WERI-Rb-1 (cell line): ENCODE results near the gene UBE3C.

Source experiments
- DNase-seq: peaks from one replicate; pipeline ENCODE4 v3.0.0-alpha.2; 2020
- H3K27ac ChIP-seq: fragments of 250-450 bp; sonication (Bioruptor Pico); 2 replicates; pipeline ENCODE4 v1.5.1; 2020; ENCODE audit warnings: mild to moderate bottlenecking, moderate library complexity
- H3K27me3 ChIP-seq: fragments of 250-450 bp; sonication (Bioruptor Pico); 2 replicates; pipeline ENCODE4 v1.5.1; 2021; ENCODE audit warnings: mild to moderate bottlenecking, low read depth, moderate library complexity; ENCODE audit not compliant: insufficient read depth, severe bottlenecking
- H3K36me3 ChIP-seq: fragments of 250-450 bp; sonication (Bioruptor Pico); 2 replicates; pipeline ENCODE4 v1.5.1; 2020; ENCODE audit warnings: mild to moderate bottlenecking, moderate library complexity
- H3K4me3 ChIP-seq: 2 replicates; pipeline ENCODE4 v1.5.1; 2011; ENCODE audit warnings: low read depth, mild to moderate bottlenecking, control low read depth, low read length
- H3K9me3 ChIP-seq: fragments of 250-450 bp; sonication (Bioruptor Pico); 2 replicates; pipeline ENCODE4 v1.5.1; 2021; ENCODE audit warnings: mild to moderate bottlenecking, moderate library complexity; ENCODE audit not compliant: severe bottlenecking
- CTCF ChIP-seq: IDR thresholded peaks from 2 replicates; pipeline ENCODE4 v1.5.1; 2011; ENCODE audit warnings: low read depth, mild to moderate bottlenecking, control low read depth, inconsistent platforms, low read length

Gene UBE3C

GRCh38 chr7:157279741-157280215 is 141.1 kb downstream of the UBE3C start:
- Histone ChIP-seq H3K4me3 (no peak overlapping the region), H3K9me3 (peaks cover 4% of the 10 kb centered on the region), H3K27ac (no peak overlapping the region), H3K27me3 (no peaks in the 10 kb centered on the region), H3K36me3 (no peaks in the 10 kb centered on the region)
- DNase-seq, result no peak
- TF ChIP-seq CTCF, result no peak

- no peak overlapping the region for H3K27ac ChIP-seq
- no peaks in the 10 kb centered on the region for H3K27me3 ChIP-seq
- H3K36me3 ChIP-seq, result no peaks in the 10 kb centered on the region
- peaks cover 4% of the 10 kb centered on the region for H3K9me3 ChIP-seq
- H3K4me3 ChIP-seq, result no peak overlapping the region
- no peak for TF ChIP-seq CTCF
- no peak for DNase-seq
Measured at GRCh38 chr7:157280216-157280841, 141.6 kb downstream of the UBE3C start.

GRCh38 chr7:157281221-157281998 is 142.7 kb downstream of the UBE3C start:
- Histone ChIP-seq H3K27me3 (no peaks in the 10 kb centered on the region), H3K4me3 (no peak overlapping the region), H3K27ac (no peak overlapping the region), H3K9me3 (peaks cover 4% of the 10 kb centered on the region), H3K36me3 (no peaks in the 10 kb centered on the region)
- no peak for TF ChIP-seq CTCF
- no peak for DNase-seq

DNA sequence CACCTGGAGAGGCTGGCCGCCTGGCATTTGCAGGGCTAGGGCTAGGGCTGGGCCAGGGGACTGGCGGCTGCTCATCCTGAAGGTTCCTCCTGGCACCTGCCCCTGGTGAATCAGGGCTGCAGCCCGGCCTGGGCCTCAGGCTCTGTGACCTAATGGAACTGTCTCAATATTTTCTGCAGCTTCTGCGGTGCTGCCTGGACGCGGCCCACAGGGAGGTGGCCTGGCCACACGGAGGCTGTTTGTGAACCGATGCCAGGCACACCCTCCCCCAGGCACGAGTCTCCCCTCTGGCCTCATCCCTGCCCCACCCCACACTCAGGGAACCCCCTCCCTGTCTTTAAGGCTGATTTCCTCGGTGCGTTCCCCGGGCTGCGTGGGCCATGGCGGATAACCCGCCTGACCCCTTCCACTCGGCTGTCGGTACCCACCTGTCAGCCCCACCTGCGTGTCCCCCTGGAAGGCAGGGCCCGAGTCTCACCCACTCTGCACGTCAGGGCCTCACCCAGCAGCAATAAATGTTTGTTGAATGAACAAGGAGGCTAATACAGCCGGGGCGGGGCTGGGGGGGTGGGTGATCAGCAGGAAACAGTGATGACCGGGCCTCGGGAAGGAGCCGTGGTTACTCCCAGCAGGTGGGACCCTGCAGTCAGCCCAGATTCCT is 143.5 kb downstream of the UBE3C start:
- Histone ChIP-seq H3K36me3 (no peaks in the 10 kb centered on the region), H3K27me3 (no peaks in the 10 kb centered on the region), H3K27ac (no peak overlapping the region), H3K9me3 (peaks cover 4% of the 10 kb centered on the region), H3K4me3 (no peak overlapping the region)
- DNase-seq, result no peak
- TF ChIP-seq CTCF, result no peak

DNA sequence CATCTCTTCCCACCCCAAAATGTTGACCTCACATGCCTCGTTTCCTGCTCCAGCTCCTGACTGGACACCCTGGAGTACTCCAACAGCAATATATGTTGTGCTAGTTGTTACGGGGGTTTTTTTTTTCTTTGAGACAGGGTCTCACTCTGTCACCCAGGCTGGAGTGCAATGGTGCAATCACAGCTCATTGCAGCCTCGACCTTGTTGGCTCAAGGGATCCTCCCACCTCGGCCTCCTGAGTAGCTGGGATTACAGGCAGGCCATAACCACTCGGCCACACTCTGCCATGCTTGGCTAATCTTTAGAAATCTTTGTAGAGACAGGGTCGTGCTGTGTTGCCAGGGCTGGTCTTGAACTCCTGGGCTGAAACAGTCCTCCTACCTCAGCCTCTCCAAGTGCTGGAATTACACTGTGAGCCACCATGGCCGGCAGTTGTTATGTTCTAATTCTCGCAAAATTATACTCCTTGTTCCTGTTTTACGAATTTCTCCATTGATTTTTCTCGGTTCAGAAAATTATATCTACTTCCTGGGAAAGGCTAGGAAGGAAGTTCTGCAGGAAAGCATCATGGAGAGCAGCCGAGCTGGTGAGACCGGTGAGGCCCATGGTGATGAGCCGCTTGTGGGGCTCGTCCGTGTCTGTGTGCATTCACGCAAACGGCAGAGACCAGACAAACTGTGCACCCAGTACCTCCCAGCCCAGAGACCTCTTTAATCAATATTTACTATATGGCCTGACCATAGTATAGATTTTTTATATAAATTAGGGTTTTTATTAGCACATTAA is 145.7 kb downstream of the UBE3C start:
- peaks cover 4% of the 10 kb centered on the region for H3K9me3 ChIP-seq
- DNase-seq, result no peak
- no peaks in the 10 kb centered on the region for H3K27me3 ChIP-seq
- no peak overlapping the region for H3K4me3 ChIP-seq
- TF ChIP-seq CTCF, result no peak
- no peaks in the 10 kb centered on the region for H3K36me3 ChIP-seq
- H3K27ac ChIP-seq, result no peak overlapping the region
